Measurements from ENCODE around the gene SLC25A5.
"Not testable (repeated sequence)": the region's sequence is repeated elsewhere in the genome, so short reads cannot be mapped to it uniquely, and the experiment has no call there.

Gene SLC25A5

GRCh38 chrX:119467842-119468550 is at the start of gene SLC25A5:
Gene SLC25A5, plus strand, starts transcription at chrX:119468444. Its CDS starts 72 bp downstream, at chrX:119468516.
- H3K4me1 ChIP-seq = peaks cover 8% of the 10 kb centered on the region

GRCh38 chrX:119419146-119419545 is 49.1 kb upstream of the SLC25A5 start:
- Histone ChIP-seq H3K4me2 (no peak overlapping the region), H3K27me3 (no peaks in the 10 kb centered on the region), H4K20me1 (no peaks in the 10 kb centered on the region), H3K9ac (no peak overlapping the region), H3K36me3 (0 out of 2 replicates have a peak, but pooled peaks cover 8% of the 10 kb centered on the region), H3K4me3 (no peak overlapping the region), H3K27ac (no peak overlapping the region), H3K4me1 (no peaks in the 10 kb centered on the region), H3K9me3 (no peaks in the 10 kb centered on the region)
- TF ChIP-seq Cebpa-rat (IDR thresholded peaks at IDR 0.05) = no peak

More at GRCh38 chrX:119467842-119468550, at the start of gene SLC25A5:
- Histone ChIP-seq H3K4me2 (peak within 1 kb of the TSS; percentile 74), H3K36me3 (peaks cover 23% of the 10 kb centered on the region), H3K27ac (peak within 1 kb of the TSS; percentile 87), H3K4me3 (peak within 1 kb of the TSS; percentile 78), H3K9me3 (peaks cover 10% of the 10 kb centered on the region), H3K9ac (peak within 1 kb of the TSS; percentile 86), H3K27me3 (no peaks in the 10 kb centered on the region), H4K20me1 (peaks cover 20% of the 10 kb centered on the region)
- TF ChIP-seq Cebpa-rat (IDR thresholded peaks at IDR 0.05) = no peak

DNA sequence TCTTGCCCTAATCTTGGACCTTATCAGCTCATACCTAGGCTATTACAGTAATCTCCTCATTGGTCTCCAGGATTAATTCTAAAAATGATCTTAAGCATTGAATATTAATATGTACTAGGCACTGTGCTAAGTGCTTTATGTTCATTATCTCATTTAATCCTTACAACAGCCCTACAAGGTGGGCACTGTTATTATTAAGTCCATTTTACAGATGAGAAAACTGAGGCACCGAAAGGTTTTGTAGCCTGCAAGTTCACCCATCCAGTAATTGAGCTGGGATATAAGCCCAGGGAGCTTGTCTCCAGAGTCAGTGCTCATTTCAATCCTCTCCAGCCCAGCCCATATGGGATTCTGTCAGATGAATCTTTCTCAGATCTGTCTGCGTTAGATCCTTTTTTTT is 48.3 kb upstream of the SLC25A5 start:
- Histone ChIP-seq H3K4me2 (no peak overlapping the region), H4K20me1 (no peaks in the 10 kb centered on the region), H3K36me3 (0 out of 2 replicates have a peak, but pooled peaks cover 8% of the 10 kb centered on the region), H3K27me3 (no peaks in the 10 kb centered on the region), H3K27ac (no peak overlapping the region), H3K9ac (no peak overlapping the region), H3K4me1 (no peaks in the 10 kb centered on the region), H3K4me3 (no peak overlapping the region), H3K9me3 (no peaks in the 10 kb centered on the region)
- no peak for TF ChIP-seq Cebpa-rat (IDR thresholded peaks at IDR 0.05)

- H3K4me3 ChIP-seq = no peak overlapping the region
- no peak overlapping the region for H3K4me2 ChIP-seq
- H3K4me1 ChIP-seq = peaks cover 11% of the 10 kb centered on the region
These were observed 47.1 kb upstream of the SLC25A5 start for GRCh38 chrX:119421016-119421705.

DNA sequence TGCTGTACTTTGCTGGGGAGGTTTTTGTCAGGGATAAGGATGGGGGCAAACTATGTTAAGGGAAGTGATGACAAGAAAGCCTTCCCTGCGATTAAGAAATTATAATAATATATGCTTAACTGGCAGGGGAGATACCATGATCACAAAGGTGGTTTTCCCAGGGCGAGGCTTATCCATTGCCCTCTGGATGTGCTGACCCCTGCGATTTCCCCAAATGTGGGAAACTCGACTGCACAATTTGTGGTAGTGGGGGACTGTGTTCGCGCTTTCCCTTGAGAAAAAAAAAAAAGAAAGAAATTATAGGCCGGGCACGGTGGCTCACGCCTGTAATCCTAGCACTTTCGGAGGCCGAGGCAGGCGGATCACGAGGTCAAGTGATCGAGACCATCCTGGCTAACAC is 44.6 kb upstream of the SLC25A5 start:
- H3K4me2 ChIP-seq = no peak overlapping the region
- H3K27ac ChIP-seq = no peak overlapping the region
- no peak overlapping the region for H3K4me3 ChIP-seq
- peaks cover 31% of the 10 kb centered on the region for H3K4me1 ChIP-seq
- TF ChIP-seq Cebpa-rat (IDR thresholded peaks at IDR 0.05) = no peak
- no peaks in the 10 kb centered on the region for H3K27me3 ChIP-seq
- H3K9ac ChIP-seq = no peak overlapping the region
- H3K9me3 ChIP-seq = peaks cover 1% of the 10 kb centered on the region; the same call in 1 of the 2 replicates
- H4K20me1 ChIP-seq = no peaks in the 10 kb centered on the region
- H3K36me3 ChIP-seq = 0 out of 2 replicates have a peak, but pooled peaks cover 8% of the 10 kb centered on the region

More at GRCh38 chrX:119421016-119421705, 47.1 kb upstream of the SLC25A5 start:
- Histone ChIP-seq H3K9ac (no peak overlapping the region), H3K27me3 (no peaks in the 10 kb centered on the region), H3K9me3 (no peaks in the 10 kb centered on the region), H3K27ac (no peak overlapping the region), H3K36me3 (0 out of 2 replicates have a peak, but pooled peaks cover 8% of the 10 kb centered on the region), H4K20me1 (no peaks in the 10 kb centered on the region)
- no peak for TF ChIP-seq Cebpa-rat (IDR thresholded peaks at IDR 0.05)

GRCh38 chrX:119424999-119425398 is 43.2 kb upstream of the SLC25A5 start:
- Histone ChIP-seq H3K9me3 (peaks cover 3% of the 10 kb centered on the region; the same call in 1 of the 2 replicates), H3K27ac (no peak overlapping the region), H3K36me3 (0 out of 2 replicates have a peak, but pooled peaks cover 8% of the 10 kb centered on the region), H3K4me3 (no peak overlapping the region), H3K4me2 (no peak overlapping the region), H4K20me1 (no peaks in the 10 kb centered on the region), H3K4me1 (peaks cover 31% of the 10 kb centered on the region), H3K27me3 (no peaks in the 10 kb centered on the region), H3K9ac (no peak overlapping the region)
- TF ChIP-seq Cebpa-rat (IDR thresholded peaks at IDR 0.05) = no peak

GRCh38 chrX:119427024-119427794 is 41.0 kb upstream of the SLC25A5 start:
- no peak for TF ChIP-seq Cebpa-rat (IDR thresholded peaks at IDR 0.05)
- peak overlapping the region; percentile 77 for H3K27ac ChIP-seq

GRCh38 chrX:119427795-119428185 is 40.5 kb upstream of the SLC25A5 start:
- TF ChIP-seq Cebpa-rat (IDR thresholded peaks at IDR 0.05) = no peak
- Histone ChIP-seq H3K9ac (peak overlapping the region; percentile 50; the same call in 1 of the 2 replicates), H3K4me3 (no peak overlapping the region)

More at GRCh38 chrX:119427024-119427794, 41.0 kb upstream of the SLC25A5 start:
- Histone ChIP-seq H3K27me3 (no peaks in the 10 kb centered on the region), H3K4me3 (no peak overlapping the region; the same call in 1 of the 2 replicates), H3K4me1 (peaks cover 31% of the 10 kb centered on the region), H4K20me1 (no peaks in the 10 kb centered on the region), H3K4me2 (peak overlapping the region; percentile 69), H3K9ac (peak overlapping the region; percentile 50; the same call in 1 of the 2 replicates), H3K9me3 (peaks cover 3% of the 10 kb centered on the region; the same call in 1 of the 2 replicates), H3K36me3 (0 out of 2 replicates have a peak, but pooled peaks cover 6% of the 10 kb centered on the region)

DNA sequence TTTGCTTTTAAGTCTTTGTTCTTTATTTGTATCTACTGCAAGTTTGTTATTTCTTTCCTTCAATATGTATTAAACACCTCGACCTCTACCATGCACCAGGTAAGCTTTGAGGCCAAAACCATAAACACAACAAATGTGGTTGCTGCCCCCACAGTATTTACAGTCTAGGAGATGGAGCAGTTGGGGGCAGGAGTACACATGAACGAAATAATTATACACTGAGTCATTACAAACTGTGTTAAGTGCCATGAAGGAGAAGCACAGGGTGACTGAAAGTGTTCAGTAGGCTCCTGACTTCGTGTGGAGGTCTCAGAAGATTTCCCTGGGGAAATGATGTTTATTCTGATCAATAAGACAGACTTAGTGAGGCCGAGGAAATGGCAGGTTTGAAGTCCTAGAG is 38.8 kb upstream of the SLC25A5 start:
- no peak for TF ChIP-seq Cebpa-rat (IDR thresholded peaks at IDR 0.05)
- no peak overlapping the region for H3K4me3 ChIP-seq
- H3K9me3 ChIP-seq = peaks cover 4% of the 10 kb centered on the region; the same call in 1 of the 2 replicates
- H3K36me3 ChIP-seq = no peaks in the 10 kb centered on the region
- no peaks in the 10 kb centered on the region for H3K27me3 ChIP-seq
- no peaks in the 10 kb centered on the region for H4K20me1 ChIP-seq
- no peak overlapping the region for H3K9ac ChIP-seq
- H3K4me1 ChIP-seq = peaks cover 31% of the 10 kb centered on the region
- H3K27ac ChIP-seq = no peak overlapping the region
- no peak overlapping the region for H3K4me2 ChIP-seq

More at GRCh38 chrX:119427795-119428185, 40.5 kb upstream of the SLC25A5 start:
- Histone ChIP-seq H4K20me1 (no peaks in the 10 kb centered on the region), H3K36me3 (0 out of 2 replicates have a peak, but pooled peaks cover under 1% of the 10 kb centered on the region), H3K27me3 (no peaks in the 10 kb centered on the region), H3K9me3 (peaks cover 3% of the 10 kb centered on the region; the same call in 1 of the 2 replicates), H3K27ac (peak overlapping the region; percentile 77), H3K4me2 (peak overlapping the region; percentile 69), H3K4me1 (peaks cover 31% of the 10 kb centered on the region)

GRCh38 chrX:119441295-119441694 is 26.9 kb upstream of the SLC25A5 start:
- not testable (repeated sequence) for H3K4me2 ChIP-seq, H3K9me3 ChIP-seq

More at GRCh38 chrX:119441295-119441694, 26.9 kb upstream of the SLC25A5 start:
- H3K27me3 ChIP-seq, H4K20me1 ChIP-seq, H3K4me3 ChIP-seq, H3K27ac ChIP-seq, H3K9ac ChIP-seq, H3K36me3 ChIP-seq, H3K4me1 ChIP-seq: not testable (repeated sequence)
